IMR-90 (cell line): Measurements from ENCODE around the gene DSCAM. TPM values are rescaled to one million over a fixed set of nuclear protein-coding genes. Genes with fewer than 3 reads are reported as not detected.

Source experiments
- ATAC-seq: fragments of 200-7000 bp; cut with Tn5 transposase; 2 replicates; pipeline ENCODE4 v1.9.1; 2020; ENCODE audit warnings: low read depth, mild to moderate bottlenecking, moderate library complexity
- BruUV-seq: library from RNA; stranded (reverse); fragments of 400-500 nt; replicated peaks from 2 replicates; lab custom pipeline; 2021; lab: Mats Ljungman, UMichigan
- CTCF ChIA-PET: fragments of 300-600 bp; formaldehyde crosslinking; extraction: SDS; loops from one replicate; lab custom pipeline; 2021; ENCODE audit warnings: antibody characterized with exemption; lab: Yijun Ruan, JAX
- POLR2A ChIA-PET: fragments of 300-600 bp; sonication (Branson Sonifier 250); formaldehyde crosslinking; loops from one replicate; lab custom pipeline; 2022; ENCODE audit warnings: antibody characterized with exemption; ENCODE audit not compliant: unreplicated experiment; lab: Charles Lee
- DNase-seq: peaks from one replicate; pipeline ENCODE4 v3.0.0; 2013
- H2AFZ ChIP-seq: replicated peaks from 2 replicates; pipeline ENCODE3; 2013; ENCODE audit warnings: low read length, mild to moderate bottlenecking; ENCODE audit not compliant: poor library complexity
- H2AK5ac ChIP-seq: 2 replicates; pipeline ENCODE4 v1.6.1; 2013; ENCODE audit warnings: low read depth, low read length, inconsistent platforms
- H2AK9ac ChIP-seq: replicated peaks from 2 replicates; pipeline ENCODE3; 2013; ENCODE audit warnings: mild to moderate bottlenecking, low read depth, low read length, moderate library complexity; ENCODE audit not compliant: poor library complexity
- H2BK120ac ChIP-seq: 2 replicates; pipeline ENCODE4 v1.6.1; 2013; ENCODE audit warnings: low read depth, low read length, inconsistent platforms
- H2BK15ac ChIP-seq: 3 replicates; pipeline ENCODE4 v1.6.1; 2013; ENCODE audit warnings: low read depth, low read length, inconsistent platforms
- H2BK20ac ChIP-seq: 2 replicates; pipeline ENCODE4 v1.6.1; 2013; ENCODE audit warnings: low read depth, mild to moderate bottlenecking, inconsistent platforms, low read length, moderate library complexity
- H2BK5ac ChIP-seq: 2 replicates; pipeline ENCODE4 v1.6.1; 2013; ENCODE audit warnings: mild to moderate bottlenecking, low read depth, low read length, inconsistent platforms; ENCODE audit not compliant: poor library complexity, severe bottlenecking
- H3K14ac ChIP-seq: replicated peaks from 2 replicates; pipeline ENCODE4 v1.6.1; 2013; ENCODE audit warnings: low read depth, low read length, inconsistent platforms
- H3K18ac ChIP-seq: 2 replicates; pipeline ENCODE4 v1.6.1; 2013; ENCODE audit warnings: low read depth, low read length, control low read depth
- H3K23ac ChIP-seq: 2 replicates; pipeline ENCODE4 v1.6.1; 2013; ENCODE audit warnings: low read depth, low read length, inconsistent platforms
- H3K27ac ChIP-seq: 2 replicates; pipeline ENCODE4 v1.5.1; 2013; ENCODE audit warnings: mild to moderate bottlenecking, control low read depth, low read length; ENCODE audit not compliant: insufficient read depth
- H3K27me3 ChIP-seq: 2 replicates; pipeline ENCODE4 v1.6.1; 2013; ENCODE audit warnings: low read length; ENCODE audit not compliant: control insufficient read depth, insufficient read depth
- H3K36me3 ChIP-seq: 2 replicates; pipeline ENCODE4 v1.6.1; 2013; ENCODE audit warnings: low read length, mixed read lengths; ENCODE audit not compliant: control insufficient read depth, insufficient read depth
- H3K4ac ChIP-seq: 2 replicates; pipeline ENCODE4 v1.6.1; 2013; ENCODE audit warnings: low read depth, low read length, inconsistent platforms
- H3K4me1 ChIP-seq: 2 replicates; pipeline ENCODE4 v1.6.1; 2013; ENCODE audit warnings: low read length, mixed read lengths; ENCODE audit not compliant: control insufficient read depth, insufficient read depth
- H3K4me2 ChIP-seq: 2 replicates; pipeline ENCODE4 v1.6.1; 2013; ENCODE audit warnings: low read depth, mild to moderate bottlenecking, control low read depth, low read length, moderate library complexity
- H3K4me3 ChIP-seq: 2 replicates; pipeline ENCODE4 v1.5.1; 2013; ENCODE audit warnings: low read depth, mild to moderate bottlenecking, control low read depth, low read length, moderate library complexity; ENCODE audit not compliant: insufficient read depth
- H3K56ac ChIP-seq: 2 replicates; pipeline ENCODE4 v1.6.1; 2013; ENCODE audit warnings: low read length, inconsistent platforms; ENCODE audit not compliant: insufficient read depth; ENCODE audit errors: extremely low read depth
- H3K79me1 ChIP-seq, 2 experiments: 2 replicates each; pipeline ENCODE4 v1.6.1; 2013; ENCODE audit warnings: low read length in 2 of 2, inconsistent platforms in 1 of 2, low read depth in 1 of 2
- H3K9ac ChIP-seq: 2 replicates; pipeline ENCODE4 v1.6.1; 2013; ENCODE audit warnings: low read depth, low read length, control low read depth
- H3K9me1 ChIP-seq: 2 replicates; pipeline ENCODE4 v1.6.1; 2013; ENCODE audit warnings: low read length, inconsistent platforms; ENCODE audit not compliant: insufficient read depth
- H3K9me3 ChIP-seq: 2 replicates; pipeline ENCODE4 v1.6.1; 2013; ENCODE audit warnings: low read length; ENCODE audit not compliant: control insufficient read depth, insufficient read depth
- H4K20me1 ChIP-seq: 2 replicates; pipeline ENCODE4 v1.6.1; 2013; ENCODE audit warnings: low read length, inconsistent platforms; ENCODE audit not compliant: insufficient read depth
- H4K5ac ChIP-seq: 2 replicates; pipeline ENCODE4 v1.6.1; 2013; ENCODE audit warnings: mild to moderate bottlenecking, low read depth, low read length, control low read depth
- H4K8ac ChIP-seq, 2 experiments: 2 replicates each; pipeline ENCODE4 v1.6.1; 2013; ENCODE audit warnings: low read depth in 2 of 2, low read length in 2 of 2, control low read depth in 1 of 2, inconsistent platforms in 1 of 2
- H4K91ac ChIP-seq: 2 replicates; pipeline ENCODE4 v1.6.1; 2013; ENCODE audit warnings: low read depth, low read length, inconsistent platforms; ENCODE audit not compliant: insufficient read depth
- MAZ ChIP-seq: IDR thresholded peaks from 2 replicates; pipeline ENCODE4 v1.6.1; 2012; ENCODE audit warnings: low read depth, mild to moderate bottlenecking, low read length, improper control_type of control experiment, moderate library complexity, borderline replicate concordance
- MXI1 ChIP-seq: IDR thresholded peaks from 2 replicates; pipeline ENCODE4 v1.6.1; 2012; ENCODE audit warnings: low read depth, mild to moderate bottlenecking, low read length, moderate library complexity, borderline replicate concordance
- SMC3 ChIP-seq: fragments of 150-350 bp; IDR thresholded peaks from 2 replicates; pipeline ENCODE4 v1.6.1; 2016; ENCODE audit warnings: low read depth, mild to moderate bottlenecking, antibody characterized with exemption, low read length, moderate library complexity
- WGBS, 2 experiments: methylation state at CpG; one replicate each; pipeline versions ENCODE4 v1.1.5 to v1.1.7; 2013; ENCODE audit warnings: missing lambda C conversion rate in 2 of 2; ENCODE audit not compliant: insufficient read length in 1 of 2; ENCODE audit errors: extremely low coverage in 2 of 2; 5-methylcytosine and 5-hydroxymethylcytosine counted together
- dilution Hi-C: fragments of 300-500 bp; cut with HindIII; formaldehyde crosslinking; loops from one replicate; pipeline ENCODE4 v1.14.3; 2018; ENCODE audit warnings: low sequenced_read_pairs; ENCODE audit not compliant: unreplicated experiment
- in situ Hi-C: fragments of 300-500 bp; cut with MboI; formaldehyde crosslinking; loops from 3 replicates; pipeline ENCODE4 v1.14.3; 2019; ENCODE audit warnings: low sequenced_read_pairs, inconsistent platforms, mixed read lengths
- intact Hi-C: fragments of 100-400 bp; cut with micrococcal nuclease; formaldehyde crosslinking; loops from 2 replicates; pipeline ENCODE4 v1.10.0; 2022
- polyA plus RNA-seq, 3 experiments: library from polyadenylated mRNA; depleted of rRNA; stranded (reverse); fragments of >200 nt; gene quantifications; 2 replicates each; pipeline ENCODE4 v1.2.3, GENCODE V29; 2012; ENCODE audit warnings: low replicate concordance in 1 of 3
- total RNA-seq: library from RNA; depleted of rRNA; stranded (reverse); fragments of >200 nt; gene quantifications from 2 replicates; pipeline ENCODE4 v1.2.3, GENCODE V29; 2012

Gene DSCAM
- total and polyA plus RNA-seq, 2 of the 4 experiments (the other 2 are of a cell fraction): under 0.01 to 0.02 TPM

GRCh38 chr21:40438616-40439015 lies 408.3 kb downstream of the DSCAM start:
- ChIA-PET CTCF (no interaction called here), POLR2A (no interaction called here)
- Histone ChIP-seq H3K4me3 (no peak overlapping the region), H2BK5ac (no peak overlapping the region), H2BK120ac (no peak overlapping the region), H3K9me3 (peaks cover 19% of the 10 kb centered on the region), H3K4ac (no peak overlapping the region), H3K27me3 (no peaks in the 10 kb centered on the region), H2AK9ac (no peak overlapping the region), H3K79me1 (no peaks in the 10 kb centered on the region), H2BK20ac (no peak overlapping the region), H4K20me1 (no peaks in the 10 kb centered on the region), H2BK15ac (no peak overlapping the region), H4K91ac (no peak overlapping the region), H3K23ac (no peak overlapping the region), H2AK5ac (no peak overlapping the region), H3K36me3 (no peaks in the 10 kb centered on the region), H3K14ac (no peak overlapping the region), H4K8ac (no peak overlapping the region), H3K9ac (no peak overlapping the region), H3K9me1 (no peaks in the 10 kb centered on the region), H2AFZ (no peak overlapping the region), H3K4me1 (no peaks in the 10 kb centered on the region), H3K4me2 (no peak overlapping the region), H3K56ac (no peak overlapping the region), H3K27ac (no peak overlapping the region), H4K5ac (no peak overlapping the region), H3K18ac (no peak overlapping the region)
- dilution Hi-C loops: no loop called here
- DNase-seq (no peak), ATAC-seq (no peak)
- no TSS peak for BruUV-seq
- TF ChIP-seq MAZ: no peak
- TF ChIP-seq MXI1: no peak
- no peak for TF ChIP-seq SMC3
- no CpG with 5 or more reads among the region's 3 CpGs for WGBS, 2 experiments
- intact Hi-C loops: no loop called here
- in situ Hi-C loops: no loop called here
